HUES6 (cell line): ENCODE results near the gene OASL.

Experiments used
- H3K27ac ChIP-seq: 2 replicates; pipeline ENCODE4 v1.7.0; 2013; ENCODE audit warnings: low read depth, mild to moderate bottlenecking, low read length, inconsistent platforms
- H3K27me3 ChIP-seq: 2 replicates; pipeline ENCODE4 v1.6.1; 2013; ENCODE audit warnings: low read length; ENCODE audit not compliant: control insufficient read depth, insufficient read depth
- H3K36me3 ChIP-seq: 2 replicates; pipeline ENCODE4 v1.6.1; 2013; ENCODE audit warnings: low read length; ENCODE audit not compliant: control insufficient read depth, insufficient read depth
- H3K4me1 ChIP-seq: 2 replicates; pipeline ENCODE4 v1.6.1; 2013; ENCODE audit warnings: low read length; ENCODE audit not compliant: control insufficient read depth, insufficient read depth
- H3K4me3 ChIP-seq: 2 replicates; pipeline ENCODE4 v1.5.1; 2013; ENCODE audit warnings: low read depth, low read length
- H3K9ac ChIP-seq: one replicate; pipeline ENCODE4 v1.6.1; 2013; ENCODE audit warnings: mild to moderate bottlenecking, low read length
- H3K9me3 ChIP-seq: 2 replicates; pipeline ENCODE4 v1.6.1; 2013; ENCODE audit warnings: low read depth, low read length; ENCODE audit not compliant: control insufficient read depth, insufficient read depth

OASL gene

GRCh38 chr12:121026274-121027045, 12.6 kb downstream of the OASL start:
- H3K27ac ChIP-seq, result no peak overlapping the region
- no peak overlapping the region for H3K4me3 ChIP-seq
- H3K9ac ChIP-seq, result no peak overlapping the region
- no peaks in the 10 kb centered on the region for H3K27me3 ChIP-seq
- H3K9me3 ChIP-seq, result no peaks in the 10 kb centered on the region
- H3K4me1 ChIP-seq, result peaks cover 4% of the 10 kb centered on the region
- H3K36me3 ChIP-seq, result no peaks in the 10 kb centered on the region

GRCh38 chr12:121025442-121026226, 13.4 kb downstream of the OASL start:
- Histone ChIP-seq H3K27ac (no peak overlapping the region), H3K36me3 (no peaks in the 10 kb centered on the region), H3K27me3 (no peaks in the 10 kb centered on the region), H3K4me1 (no peaks in the 10 kb centered on the region), H3K4me3 (no peak overlapping the region), H3K9ac (no peak overlapping the region), H3K9me3 (no peaks in the 10 kb centered on the region)

- Histone ChIP-seq H3K9me3 (no peaks in the 10 kb centered on the region), H3K4me1 (no peaks in the 10 kb centered on the region), H3K27me3 (no peaks in the 10 kb centered on the region), H3K9ac (no peak overlapping the region), H3K4me3 (no peak overlapping the region), H3K27ac (no peak overlapping the region), H3K36me3 (no peaks in the 10 kb centered on the region)
These were observed 15.2 kb downstream of the OASL start for GRCh38 chr12:121023799-121024198.

GRCh38 chr12:121022713-121023112, 16.3 kb downstream of the OASL start:
- no peaks in the 10 kb centered on the region for H3K9me3 ChIP-seq
- H3K27me3 ChIP-seq, result no peaks in the 10 kb centered on the region
- no peak overlapping the region for H3K27ac ChIP-seq
- no peaks in the 10 kb centered on the region for H3K36me3 ChIP-seq
- H3K9ac ChIP-seq, result no peak overlapping the region
- H3K4me1 ChIP-seq, result no peaks in the 10 kb centered on the region
- no peak overlapping the region for H3K4me3 ChIP-seq

- Histone ChIP-seq H3K4me3 (no peak overlapping the region), H3K9ac (no peak overlapping the region), H3K27me3 (no peaks in the 10 kb centered on the region), H3K9me3 (no peaks in the 10 kb centered on the region), H3K27ac (no peak overlapping the region), H3K4me1 (no peaks in the 10 kb centered on the region), H3K36me3 (no peaks in the 10 kb centered on the region)
These were observed 17.3 kb downstream of the OASL start for GRCh38 chr12:121021754-121022153.

- Histone ChIP-seq H3K9ac (no peak overlapping the region), H3K9me3 (no peaks in the 10 kb centered on the region), H3K27ac (no peak overlapping the region), H3K36me3 (no peaks in the 10 kb centered on the region), H3K4me1 (peaks cover 7% of the 10 kb centered on the region; the same call in 1 of the 2 replicates), H3K27me3 (no peaks in the 10 kb centered on the region), H3K4me3 (no peak overlapping the region)
These were observed 20.0 kb downstream of the OASL start for GRCh38 chr12:121018860-121019617.

- no peak overlapping the region for H3K27ac ChIP-seq
- H3K27me3 ChIP-seq, result no peaks in the 10 kb centered on the region
- no peak overlapping the region for H3K4me3 ChIP-seq
- H3K9ac ChIP-seq, result no peak overlapping the region
- no peaks in the 10 kb centered on the region for H3K9me3 ChIP-seq
- H3K36me3 ChIP-seq, result peaks cover 3% of the 10 kb centered on the region; the same call in 1 of the 2 replicates
- peaks cover 7% of the 10 kb centered on the region; the same call in 1 of the 2 replicates for H3K4me1 ChIP-seq
These were observed 21.0 kb downstream of the OASL start for GRCh38 chr12:121017966-121018491.

- Histone ChIP-seq H3K27ac (peak within 1 kb of the TSS; percentile 20; the same call in 1 of the 2 replicates), H3K9ac (peak within 1 kb of the TSS; percentile 94), H3K36me3 (peaks cover 15% of the 10 kb centered on the region), H3K4me3 (peak within 1 kb of the TSS; percentile 93), H3K9me3 (no peaks in the 10 kb centered on the region), H3K27me3 (no peaks in the 10 kb centered on the region), H3K4me1 (peaks cover 7% of the 10 kb centered on the region; the same call in 1 of the 2 replicates)
These were observed 22.9 kb downstream of the OASL start, which contains the start of gene C12orf43 for GRCh38 chr12:121015825-121016766. Gene C12orf43, minus strand, starts transcription at chr12:121016487. Its CDS starts 13 bp downstream, at chr12:121016474.

GRCh38 chr12:121013715-121014114, 25.3 kb downstream of the OASL start:
- Histone ChIP-seq H3K4me3 (no peak overlapping the region), H3K27ac (no peak overlapping the region), H3K36me3 (peaks cover 30% of the 10 kb centered on the region), H3K4me1 (peaks cover 7% of the 10 kb centered on the region; the same call in 1 of the 2 replicates), H3K9me3 (no peaks in the 10 kb centered on the region), H3K27me3 (no peaks in the 10 kb centered on the region), H3K9ac (no peak overlapping the region)

GRCh38 chr12:121011820-121012219, 27.2 kb downstream of the OASL start:
- H3K9ac ChIP-seq, result no peak overlapping the region
- H3K9me3 ChIP-seq, result no peaks in the 10 kb centered on the region
- H3K4me1 ChIP-seq, result peaks cover 7% of the 10 kb centered on the region; the same call in 1 of the 2 replicates
- H3K36me3 ChIP-seq, result peaks cover 44% of the 10 kb centered on the region
- H3K4me3 ChIP-seq, result no peak overlapping the region
- H3K27me3 ChIP-seq, result no peaks in the 10 kb centered on the region
- H3K27ac ChIP-seq, result no peak overlapping the region
